HG02884 (cell line): Measurements from ENCODE around the gene LDLRAD4.

Experiments
- ATAC-seq: cut with Tn5 transposase; IDR thresholded peaks from one replicate; pipeline ENCODE4 v1.9.1; 2021; ENCODE audit warnings: mild to moderate bottlenecking, moderate library complexity; ENCODE audit not compliant: unreplicated experiment

Gene LDLRAD4

DNA sequence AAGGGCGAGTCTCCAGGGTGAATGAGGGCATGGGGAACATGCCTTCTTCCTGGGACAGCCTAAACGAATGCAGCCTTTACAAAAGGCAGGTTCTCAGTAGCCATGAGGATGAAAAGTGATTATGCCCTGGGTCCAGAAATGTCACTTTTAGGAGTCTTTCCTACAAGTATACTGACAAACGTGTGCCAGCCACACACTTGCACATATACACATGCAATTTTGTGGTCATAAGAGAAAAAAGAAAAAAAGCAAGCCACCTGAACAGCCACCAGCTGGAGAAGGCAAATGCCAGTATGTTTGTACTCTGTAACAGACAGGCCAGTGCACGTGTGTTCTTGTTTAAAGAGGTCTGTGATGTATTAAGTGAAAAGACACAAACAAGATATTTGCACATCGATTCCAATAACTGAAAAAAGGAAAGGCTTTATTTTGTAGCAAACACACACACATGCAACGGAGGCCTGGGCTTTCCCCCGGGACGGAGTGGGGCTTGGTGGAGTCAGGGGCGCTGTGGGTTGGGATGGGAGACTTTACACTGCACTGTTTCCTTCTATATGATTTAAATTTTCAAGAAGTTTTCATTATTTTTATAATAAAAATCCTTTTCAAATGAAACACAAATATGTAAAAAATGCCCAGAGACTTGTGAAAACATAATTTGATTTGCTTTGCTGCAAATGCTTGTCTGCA is 399.4 kb downstream of the LDLRAD4 start:
- no peak for ATAC-seq

DNA sequence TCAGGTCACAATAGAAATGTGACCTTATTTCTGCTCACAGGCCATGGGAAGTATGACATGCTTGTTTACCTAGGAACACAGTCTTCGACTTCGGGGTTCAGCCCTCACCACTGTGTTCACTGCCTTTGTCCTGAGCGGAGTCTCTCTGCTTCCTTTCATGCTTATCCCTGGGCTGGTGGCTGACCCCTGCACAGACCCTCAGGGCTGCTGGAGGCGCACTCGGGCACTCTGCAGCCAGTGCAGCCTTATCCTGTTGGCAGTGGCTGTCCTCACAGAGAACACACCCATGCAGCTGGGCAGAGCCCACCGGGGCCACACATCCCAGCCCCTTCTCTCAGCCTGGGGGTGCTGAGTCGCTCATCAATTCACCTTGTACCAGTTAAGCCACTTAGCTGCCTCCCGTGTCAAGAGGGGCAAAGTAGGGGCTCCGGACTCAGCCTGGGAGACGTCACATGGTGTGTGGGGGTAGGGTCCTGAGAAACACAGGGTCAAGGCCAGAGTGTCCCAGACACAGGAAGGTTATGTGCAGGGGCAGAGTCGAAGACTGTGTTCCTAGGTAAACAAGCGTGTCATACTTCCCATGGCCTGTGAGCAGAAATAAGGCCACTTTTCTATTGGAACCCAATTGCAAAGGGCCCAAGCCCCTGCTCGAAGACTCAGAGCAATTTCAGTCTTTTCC is 400.3 kb downstream of the LDLRAD4 start:
- no peak for ATAC-seq

DNA sequence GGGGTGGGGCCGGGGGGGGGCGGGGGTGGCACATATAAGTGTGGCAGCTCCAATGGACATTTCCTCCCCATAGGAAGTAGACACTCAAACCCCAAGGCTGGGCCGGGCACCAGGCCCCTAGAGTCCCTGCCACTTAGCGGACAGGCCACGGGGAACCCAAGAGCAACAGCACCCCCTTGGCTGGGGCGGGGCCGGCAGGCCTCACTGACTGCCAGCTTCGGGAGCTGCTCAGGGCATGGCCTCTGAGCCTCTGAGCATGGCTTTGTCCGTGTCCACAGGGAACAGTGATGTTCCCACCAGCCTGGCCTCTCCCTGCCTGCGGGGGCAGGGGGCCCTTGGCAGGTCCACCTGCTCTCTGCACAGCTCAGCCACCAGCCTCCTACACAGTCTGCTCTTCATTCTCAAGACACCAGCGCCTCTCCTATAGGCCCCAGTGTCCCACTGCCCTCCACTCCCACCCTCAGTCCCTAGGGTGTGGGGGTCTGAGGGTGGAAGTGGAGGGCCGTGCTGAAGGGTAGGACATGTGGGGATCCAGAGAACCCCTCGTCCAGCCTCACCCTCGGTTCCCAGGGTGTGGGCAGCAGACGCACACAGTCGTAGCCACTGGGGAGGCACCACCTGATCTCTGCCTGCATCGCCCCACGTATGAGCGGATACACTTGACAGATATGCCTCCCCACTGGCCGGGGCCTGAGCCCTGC is 401.1 kb downstream of the LDLRAD4 start:
- ATAC-seq, result no peak

DNA sequence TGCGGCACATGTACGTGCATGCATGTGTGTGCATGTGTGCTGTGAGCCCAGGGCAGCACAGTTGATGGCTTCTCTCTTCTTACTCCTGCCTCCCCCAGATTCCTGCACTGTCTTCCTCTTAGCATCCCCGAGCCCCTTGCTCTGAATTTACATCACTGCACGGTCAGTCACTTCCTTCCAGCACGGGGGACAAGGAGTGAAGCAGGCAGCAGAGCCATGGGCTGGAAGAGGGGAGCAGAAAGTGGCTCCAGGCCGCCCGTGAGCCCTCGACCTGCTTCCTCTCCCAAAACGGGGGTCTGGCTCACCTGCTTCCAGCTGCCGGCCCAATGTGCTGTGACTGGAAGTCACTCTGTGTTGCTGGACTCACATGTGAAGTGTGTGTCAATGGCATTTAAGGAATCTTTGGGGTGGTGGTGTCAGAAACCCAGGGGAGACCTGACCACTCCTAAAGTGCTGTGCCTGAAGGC is 401.7 kb downstream of the LDLRAD4 start:
- ATAC-seq, result no peak

DNA sequence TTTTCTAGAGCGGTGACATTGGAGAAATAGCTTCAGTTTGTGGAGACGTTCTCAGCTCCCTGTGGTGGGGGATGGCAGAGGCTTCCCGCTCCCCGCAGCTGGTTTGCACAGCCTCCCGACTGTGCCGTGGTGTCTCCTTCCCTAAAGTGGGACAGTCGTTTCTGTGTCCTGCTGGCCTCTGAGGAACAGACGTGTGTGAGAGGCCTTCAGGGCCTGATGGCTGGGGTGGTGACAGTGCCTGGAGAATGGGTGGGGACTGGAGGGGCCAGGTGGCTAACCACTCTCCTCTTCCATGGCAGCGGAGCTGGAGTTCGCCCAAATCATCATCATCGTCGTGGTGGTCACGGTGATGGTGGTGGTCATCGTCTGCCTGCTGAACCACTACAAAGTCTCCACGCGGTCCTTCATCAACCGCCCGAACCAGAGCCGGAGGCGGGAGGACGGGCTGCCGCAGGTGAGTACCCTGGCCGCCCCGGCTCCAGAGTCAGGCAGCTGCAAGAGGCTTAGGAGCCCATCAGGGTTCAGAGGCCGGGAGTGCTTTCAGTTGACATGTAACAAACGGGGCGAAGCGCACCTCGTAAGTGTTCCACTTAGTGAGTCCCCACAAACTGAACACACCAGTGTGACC is 402.4 kb downstream of the LDLRAD4 start:
- no peak for ATAC-seq

DNA sequence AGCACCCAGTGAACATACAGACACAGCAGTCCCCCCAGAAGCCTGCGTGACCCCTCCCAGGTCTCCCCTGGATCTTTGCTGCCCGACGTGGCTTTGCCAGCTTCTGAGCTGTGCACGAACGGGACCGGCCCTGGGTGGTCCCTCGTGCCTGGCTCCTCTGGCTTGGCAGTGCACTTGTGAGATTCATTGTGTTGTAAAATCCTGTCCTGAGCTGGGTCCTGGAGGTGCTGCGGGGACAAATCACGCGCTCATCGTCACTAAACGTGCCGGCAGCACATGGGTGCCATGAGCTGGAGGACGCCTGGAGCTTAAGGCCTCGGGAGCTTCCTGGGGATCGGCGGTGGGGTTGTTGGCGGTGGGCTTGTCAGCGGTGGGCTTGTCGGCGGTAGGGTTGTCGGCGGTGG is 402.9 kb downstream of the LDLRAD4 start:
- no peak for ATAC-seq

DNA sequence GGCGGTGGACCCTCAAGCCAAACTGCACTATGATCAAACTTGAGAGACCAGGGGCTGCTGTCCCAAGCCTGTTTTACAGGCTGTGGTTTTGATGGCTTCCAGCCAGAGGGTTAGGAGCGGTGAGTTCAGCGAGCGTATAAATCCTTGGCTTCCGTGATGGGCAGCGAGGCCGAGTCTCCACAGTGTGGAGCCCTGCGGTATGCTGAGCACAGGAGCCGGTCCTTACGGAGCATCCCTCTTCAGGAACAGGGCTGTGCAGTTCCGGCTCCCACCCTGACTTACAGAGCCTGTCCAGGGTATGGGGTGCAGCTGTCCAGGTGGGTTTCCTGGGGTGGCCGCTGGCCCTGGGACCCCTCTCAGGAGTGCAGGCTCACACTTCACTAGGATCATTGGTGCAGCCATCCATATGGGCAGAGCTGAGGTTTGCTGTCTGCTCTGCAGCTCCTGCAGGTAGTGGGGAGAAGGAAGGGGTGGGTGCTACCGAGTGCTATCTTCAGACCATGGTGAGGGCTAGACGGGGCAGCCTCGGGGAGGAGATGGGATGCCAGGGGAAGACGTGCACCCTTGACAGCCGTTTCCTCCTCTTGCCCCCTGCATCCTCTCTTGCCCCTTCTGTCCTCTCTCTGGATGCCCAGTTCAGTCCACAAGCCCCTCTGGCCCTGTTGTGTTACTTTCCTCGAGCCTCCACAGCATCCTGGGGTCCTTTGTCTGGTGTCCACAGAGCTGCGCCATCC is 403.5 kb downstream of the LDLRAD4 start:
- ATAC-seq, result no peak

DNA sequence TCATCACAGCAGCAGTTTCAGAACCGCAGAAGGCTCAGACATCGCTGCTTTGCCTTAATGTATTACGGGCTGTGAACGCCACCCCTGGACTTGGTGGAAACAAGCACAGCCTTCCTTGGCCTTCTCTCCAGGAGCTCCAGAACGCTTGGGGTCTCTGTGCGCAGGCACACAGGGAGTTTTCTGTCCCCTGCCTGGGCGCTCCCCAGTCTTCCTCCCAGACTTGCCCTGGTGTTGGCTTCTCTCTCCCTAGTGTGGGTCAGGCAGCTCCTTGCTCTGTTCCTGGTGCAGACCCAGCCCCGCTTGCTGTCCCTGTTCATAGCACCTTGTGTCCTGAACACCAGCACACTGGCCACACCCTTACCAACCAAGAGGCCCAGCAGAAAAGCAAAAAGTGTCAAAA is 404.2 kb downstream of the LDLRAD4 start:
- ATAC-seq, result no peak

DNA sequence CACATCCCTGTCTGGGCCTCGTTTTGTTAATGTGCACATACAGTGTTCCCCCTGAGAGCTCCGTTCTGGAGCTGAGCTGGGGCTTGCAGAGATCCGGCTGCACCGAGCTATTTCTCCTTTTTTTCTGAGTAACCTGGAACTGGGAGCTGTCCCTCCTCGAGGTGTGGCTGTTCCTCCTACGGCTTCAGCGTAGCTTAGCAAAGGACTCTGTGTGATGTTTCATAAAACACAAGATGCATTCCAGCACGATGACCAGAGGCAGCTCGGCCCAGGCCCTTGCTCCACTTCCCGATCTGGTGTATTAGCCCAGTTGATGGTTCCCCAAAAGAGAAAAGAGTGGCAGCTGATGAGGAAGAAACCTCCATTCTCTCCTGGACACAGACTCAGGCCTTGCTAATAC is 404.8 kb downstream of the LDLRAD4 start:
- ATAC-seq, result no peak

DNA sequence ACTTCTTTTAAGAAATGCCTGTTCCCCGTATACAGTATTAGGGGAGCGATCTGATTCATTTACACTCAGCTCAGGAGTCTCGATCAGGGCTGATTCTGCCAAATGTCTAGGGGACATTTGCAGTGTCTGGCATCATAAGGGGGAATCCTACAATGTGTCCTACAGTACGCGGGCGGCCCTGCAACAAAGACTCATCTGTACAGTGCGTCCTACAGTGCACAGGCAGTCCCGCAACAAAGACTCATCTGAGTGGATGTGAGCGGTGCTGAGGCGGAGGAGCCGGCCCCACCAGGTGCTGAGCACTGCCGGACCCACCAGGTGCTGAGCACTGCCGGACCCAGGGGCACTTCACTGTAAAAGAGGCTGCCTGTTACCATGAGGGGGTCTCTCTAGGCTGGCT is 405.3 kb downstream of the LDLRAD4 start:
- ATAC-seq, result no peak

DNA sequence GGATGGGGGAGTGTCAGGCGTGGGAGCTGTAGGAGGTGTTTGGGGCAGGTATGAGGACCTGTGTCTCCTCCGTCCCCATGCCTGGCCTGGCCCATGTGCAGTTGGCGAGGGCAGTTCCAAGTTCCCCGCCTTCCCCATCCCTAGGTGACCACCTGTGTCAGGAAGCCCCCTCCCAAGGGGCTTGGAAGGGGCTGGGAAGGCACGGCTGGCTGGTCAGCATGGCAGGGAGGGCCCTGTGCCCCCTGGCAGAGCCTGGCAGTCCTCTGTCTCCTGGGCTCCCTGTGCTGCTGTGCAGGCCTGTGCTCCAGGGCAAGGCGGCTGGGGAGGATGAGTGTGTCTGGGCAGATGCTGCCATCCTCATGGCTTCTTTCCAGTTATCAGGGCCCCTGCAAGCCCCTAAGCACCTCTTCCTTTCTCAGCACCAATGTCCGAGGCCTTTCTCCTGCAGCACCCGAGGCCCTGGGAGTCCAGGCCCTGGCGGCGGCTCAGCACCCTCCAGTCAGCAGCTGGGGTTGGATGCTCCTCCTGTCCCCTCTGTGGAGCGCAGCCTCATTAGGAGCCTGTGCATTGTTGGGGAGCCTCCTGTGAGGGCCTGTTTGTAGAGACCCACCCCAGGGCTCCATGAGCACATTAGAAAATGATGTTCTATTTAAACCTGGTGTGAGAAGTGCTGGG is 406.1 kb downstream of the LDLRAD4 start:
- no peak for ATAC-seq

DNA sequence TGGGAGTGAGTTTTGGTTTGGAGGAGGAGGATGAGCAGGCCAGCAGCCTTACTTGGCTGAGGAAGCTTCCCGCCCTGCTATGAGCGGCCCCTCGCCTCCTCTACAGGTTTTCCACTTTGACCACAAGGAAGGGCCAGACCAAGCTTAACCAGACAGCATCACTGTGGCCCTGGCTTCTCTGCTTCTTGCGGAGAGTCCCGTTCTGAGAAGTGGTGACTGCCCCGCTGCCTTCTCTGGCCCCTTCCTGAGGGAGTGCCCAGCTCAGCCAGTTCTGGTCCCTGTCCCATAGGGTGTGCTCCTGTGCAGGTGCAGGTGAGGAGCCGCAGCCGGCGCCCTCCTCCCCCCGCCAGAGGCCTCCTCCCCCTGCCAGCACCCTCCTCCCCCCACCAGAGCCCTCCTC is 406.8 kb downstream of the LDLRAD4 start:
- no peak for ATAC-seq

DNA sequence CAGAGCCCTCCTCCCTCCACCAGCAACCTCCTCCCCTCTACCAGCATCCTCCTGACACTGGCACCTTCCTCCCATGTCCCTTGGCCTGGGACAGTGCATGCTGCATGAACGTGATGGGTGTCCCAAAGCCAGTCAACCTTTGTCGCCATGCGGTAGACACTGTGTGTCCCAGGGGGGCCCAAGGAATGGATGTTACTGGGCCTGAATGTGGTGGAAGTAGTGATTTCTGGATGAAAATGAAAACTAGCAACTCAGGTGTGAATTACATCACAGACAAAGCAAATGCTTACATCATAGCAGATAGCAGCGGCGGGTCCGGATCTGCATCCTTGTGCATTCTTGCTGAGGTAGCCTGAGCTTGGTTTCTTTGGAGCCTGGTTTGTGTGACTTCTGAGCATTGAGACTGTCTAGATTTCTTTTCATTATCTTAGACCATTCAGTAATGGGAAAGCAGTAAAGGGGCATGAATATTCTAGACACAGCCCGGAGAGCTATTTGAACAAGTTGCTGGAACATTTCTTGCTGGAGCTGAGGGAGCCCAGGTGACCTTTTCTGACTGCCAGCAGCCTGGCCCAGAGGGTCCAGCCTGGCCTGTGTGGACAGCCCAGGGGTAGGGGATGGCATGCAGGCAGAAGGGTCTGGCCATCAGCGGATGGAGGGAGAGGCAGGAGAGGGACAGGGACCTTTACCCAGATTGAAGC is 407.4 kb downstream of the LDLRAD4 start:
- no peak for ATAC-seq

DNA sequence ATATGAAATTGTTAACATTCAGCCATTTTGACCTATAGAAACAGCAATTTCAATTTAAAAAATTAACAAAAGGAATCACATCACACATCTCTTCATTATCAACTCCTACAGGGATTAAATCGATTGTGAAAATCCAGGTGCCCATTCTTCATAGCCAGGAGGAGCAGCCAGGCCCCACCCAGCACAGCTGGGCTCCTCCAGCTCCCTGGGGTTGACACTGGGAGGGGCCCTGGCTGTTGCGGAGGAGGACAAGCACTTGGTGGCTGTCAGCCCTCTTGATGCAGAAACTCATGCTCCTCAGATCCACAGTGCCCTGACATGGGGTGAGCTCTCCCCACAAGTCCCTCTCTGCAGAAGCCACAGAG is 408.0 kb downstream of the LDLRAD4 start:
- ATAC-seq, result no peak

DNA sequence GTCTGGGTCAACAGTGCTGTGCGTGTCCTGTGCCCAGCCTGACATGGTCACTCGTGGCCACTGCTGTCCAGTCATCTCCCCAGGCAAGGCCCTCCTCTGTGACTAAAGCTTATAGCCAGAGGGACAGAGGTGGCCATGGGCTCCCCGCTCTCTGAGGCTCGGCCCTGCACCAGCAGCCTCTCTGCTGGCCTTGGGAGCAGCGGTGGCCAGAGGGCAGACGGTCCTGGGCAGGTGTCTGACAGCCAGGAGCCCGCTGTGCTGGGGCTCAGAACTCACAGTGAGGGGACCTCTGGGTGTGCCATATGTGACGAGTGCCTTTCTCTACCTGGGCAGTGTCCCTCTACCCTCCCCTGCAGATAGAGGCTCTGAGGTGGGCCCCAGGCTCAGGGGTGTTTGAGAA is 409.1 kb downstream of the LDLRAD4 start:
- no peak for ATAC-seq

DNA sequence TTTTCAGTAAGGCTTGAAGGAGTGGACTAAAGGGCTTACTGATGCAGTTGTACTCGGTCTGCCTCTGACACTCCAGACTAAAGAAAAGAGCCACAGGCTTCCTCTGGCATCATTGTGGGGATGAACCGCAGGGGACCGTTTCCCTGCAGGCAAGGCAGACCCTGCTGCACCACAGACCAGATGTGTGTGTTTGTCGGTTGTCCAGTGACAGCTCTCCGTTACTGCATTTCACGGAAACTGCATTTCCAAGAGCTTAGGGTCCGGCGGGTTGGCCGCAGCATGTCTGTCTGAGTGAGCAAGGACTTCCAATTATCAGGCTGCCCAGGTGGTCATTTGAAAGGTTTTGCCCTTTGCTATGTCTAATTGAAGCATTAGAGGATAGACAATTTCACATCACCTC is 409.7 kb downstream of the LDLRAD4 start:
- ATAC-seq, result no peak

DNA sequence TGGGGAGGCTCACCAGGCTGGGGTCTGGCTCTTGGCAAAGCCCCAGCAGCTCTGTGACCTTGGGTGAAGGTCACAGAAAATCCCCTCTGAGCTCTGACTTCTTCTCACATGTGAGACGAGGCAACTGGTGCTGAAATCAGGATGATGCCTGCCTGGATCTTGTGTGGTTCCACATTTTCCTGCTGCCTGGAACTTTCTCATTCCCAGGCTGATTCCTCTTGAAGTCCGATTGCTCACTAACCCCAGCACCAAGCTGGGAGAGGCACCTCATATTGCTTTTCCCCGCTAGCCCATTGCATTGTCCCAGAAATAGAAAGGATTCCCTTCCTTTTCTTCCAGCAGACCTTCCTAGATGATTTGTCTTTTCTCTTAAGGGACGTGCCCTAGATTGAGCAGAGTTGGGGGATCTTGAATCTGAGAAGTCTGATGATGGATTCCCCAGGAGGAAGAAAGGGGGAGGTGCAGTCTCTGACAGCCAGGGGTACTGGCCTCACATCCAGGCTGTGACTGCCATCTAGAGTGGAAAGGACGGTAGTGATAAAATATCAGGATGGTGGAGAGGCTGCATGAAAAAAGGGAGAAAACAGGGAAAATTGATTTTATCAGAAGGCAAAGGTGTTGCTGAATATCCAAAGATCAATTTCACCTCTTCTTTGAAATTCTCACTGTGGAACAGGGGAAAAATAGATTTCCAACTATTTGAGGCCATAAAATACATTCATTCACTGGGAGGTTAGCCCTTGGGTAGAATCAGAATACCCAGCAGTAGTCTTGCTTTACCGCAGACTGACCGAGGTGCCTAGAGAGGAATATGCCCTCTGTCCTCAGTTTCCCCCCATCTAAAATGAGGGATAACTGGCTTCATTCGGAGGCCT is 411.5 kb downstream of the LDLRAD4 start:
- ATAC-seq, result peak; percentile 90

DNA sequence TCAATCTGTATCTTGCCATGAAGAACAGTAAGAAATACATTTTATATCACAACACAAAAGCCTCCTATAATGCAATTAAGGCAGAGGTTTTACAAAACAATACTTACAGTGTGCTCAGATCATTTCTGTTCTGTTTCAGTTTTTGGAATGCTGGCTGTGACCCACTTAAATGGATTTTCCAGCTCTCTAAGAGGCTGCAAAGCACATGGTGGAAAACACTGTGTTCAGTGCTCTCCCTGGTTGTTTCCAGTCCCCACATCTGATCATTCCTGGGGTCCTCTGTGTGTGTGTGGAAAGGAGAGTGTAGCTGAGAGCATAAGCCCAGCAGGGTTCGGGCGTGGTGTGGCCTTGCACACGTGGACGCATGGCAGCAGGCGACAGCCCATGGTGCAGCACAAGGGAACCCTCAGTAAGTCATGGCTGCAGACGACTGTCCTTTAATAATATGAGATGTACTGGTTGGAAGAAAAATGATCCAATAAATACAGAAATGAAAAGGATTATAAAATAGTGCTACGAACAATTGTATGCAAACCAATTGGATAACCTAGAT is 412.2 kb downstream of the LDLRAD4 start:
- no peak for ATAC-seq

DNA sequence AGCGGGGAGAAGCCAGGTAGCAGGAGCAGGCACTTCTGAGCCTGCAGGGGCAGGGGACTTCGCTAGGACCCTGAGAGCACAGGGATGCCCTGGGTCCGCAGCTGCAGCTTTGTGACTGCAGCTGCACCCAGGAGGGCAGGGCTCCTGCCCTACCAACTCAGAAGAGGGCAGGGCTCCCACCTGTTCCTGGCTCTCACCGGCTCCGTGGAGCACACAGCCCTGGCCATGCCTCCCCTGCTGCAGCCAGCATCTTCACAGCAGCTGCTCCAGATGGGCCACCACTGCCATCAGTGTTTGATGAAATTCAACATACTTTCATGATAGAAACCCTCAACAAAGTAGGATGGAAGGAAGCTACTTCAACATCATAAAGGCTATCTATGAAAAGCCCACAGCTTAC is 415.1 kb downstream of the LDLRAD4 start:
- no peak for ATAC-seq
